ENCODE data around the gene C19orf81.

Gene C19orf81

DNA sequence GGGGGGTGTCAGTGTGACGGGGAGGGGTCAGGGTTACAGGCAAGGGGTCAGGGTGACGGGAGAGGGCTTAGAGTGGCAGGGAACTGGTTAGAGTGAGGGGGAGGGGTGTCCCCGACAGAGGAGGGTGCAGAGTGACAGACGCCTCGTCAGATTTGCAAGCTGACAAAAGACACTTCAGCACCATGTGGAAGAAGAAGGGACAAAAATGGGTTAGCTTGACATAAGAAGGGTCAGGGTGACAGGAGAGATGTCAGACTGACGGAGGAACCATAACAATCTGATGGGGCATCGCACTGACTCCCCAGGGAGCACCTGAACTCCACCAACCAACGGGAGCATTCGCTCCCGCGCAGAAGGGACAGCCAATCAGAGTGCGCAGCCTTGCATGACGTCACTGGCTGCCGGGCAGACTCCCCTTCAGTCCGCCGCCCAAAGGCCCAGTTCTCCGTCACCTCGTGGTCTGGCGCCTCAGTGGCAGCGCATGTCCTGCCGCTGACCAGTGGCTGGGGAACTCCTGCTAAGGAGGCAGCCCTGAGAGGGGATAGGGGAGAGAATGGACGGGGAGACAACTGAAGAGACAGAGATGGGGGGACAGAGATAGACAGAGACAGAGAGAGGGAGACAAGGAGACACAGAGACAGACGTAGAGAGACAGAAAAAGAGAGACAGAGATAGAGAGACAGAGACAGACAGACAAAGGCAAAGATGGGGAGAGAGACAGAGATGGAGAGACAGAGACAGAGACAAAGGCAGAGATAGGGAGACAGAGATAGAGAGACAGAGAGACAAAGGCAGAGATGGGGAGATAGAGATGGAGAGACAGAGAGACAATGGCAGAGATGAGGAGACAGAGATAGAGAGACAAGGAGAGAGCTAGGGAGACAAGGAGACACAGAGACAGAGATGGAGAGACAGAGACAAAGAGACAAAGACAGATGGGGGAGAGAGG lies 30.2 kb downstream of the C19orf81 start:
- DNase-seq (ENCODE audit: low read depth), result peak; percentile 46

DNA sequence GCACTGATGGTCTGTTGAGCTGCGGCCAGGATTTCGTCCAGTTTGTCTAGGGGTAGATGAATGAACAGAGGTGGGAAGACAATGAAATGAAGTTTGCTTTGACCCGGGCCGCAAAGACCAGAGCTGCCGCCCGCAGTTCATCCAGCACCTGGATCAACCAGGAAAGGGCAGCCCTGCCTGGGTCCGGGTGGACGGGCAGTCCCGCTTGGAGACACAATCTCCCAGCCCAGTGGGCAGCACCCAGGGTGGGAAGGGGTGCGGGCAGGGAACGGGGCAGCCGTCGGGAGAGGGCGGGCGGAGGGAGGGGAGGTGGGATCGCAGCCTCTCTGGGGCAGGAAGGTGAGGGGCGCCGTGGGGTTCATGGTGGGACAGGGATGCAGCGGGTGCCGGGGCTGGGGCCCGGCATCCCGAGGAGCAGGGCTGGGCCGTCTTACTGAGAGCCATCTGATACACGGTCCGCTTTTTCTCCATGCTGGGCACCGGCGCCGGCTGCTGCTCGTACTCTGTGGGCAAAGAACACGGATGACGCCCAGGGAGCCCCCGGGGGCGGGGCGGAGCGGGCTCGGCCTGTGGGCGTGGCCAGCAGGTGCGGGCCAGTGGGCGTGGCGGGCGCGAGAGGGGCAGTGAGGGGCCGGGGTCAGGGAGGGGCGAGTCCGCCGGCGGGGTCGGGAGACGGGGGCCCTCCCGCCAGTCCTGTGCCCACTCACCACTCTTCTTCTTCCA lies 37.2 kb downstream of the C19orf81 start:
- no peak for DNase-seq (ENCODE audit: low read depth)

DNA sequence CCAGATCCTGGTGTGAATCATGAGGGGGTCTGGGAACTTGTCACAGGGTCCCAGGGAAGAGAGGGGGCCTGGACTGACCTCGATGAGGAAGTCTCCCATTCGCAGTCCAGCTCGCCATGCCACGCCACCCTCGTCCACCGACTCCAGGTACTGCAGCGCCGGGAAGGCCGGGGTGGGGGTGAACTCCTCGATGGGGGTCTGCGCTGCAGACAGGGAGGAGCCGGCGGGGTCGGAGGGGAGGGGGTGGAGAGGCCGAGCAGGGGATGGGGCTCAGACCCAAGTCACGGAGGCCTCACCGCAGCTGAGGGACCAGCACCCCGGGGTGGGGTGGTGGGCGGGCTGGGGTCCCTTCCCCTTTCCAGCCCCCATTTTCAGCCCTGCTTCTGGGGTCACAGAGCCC lies 39.5 kb downstream of the C19orf81 start:
- no peak for DNase-seq (ENCODE audit: low read depth)

DNA sequence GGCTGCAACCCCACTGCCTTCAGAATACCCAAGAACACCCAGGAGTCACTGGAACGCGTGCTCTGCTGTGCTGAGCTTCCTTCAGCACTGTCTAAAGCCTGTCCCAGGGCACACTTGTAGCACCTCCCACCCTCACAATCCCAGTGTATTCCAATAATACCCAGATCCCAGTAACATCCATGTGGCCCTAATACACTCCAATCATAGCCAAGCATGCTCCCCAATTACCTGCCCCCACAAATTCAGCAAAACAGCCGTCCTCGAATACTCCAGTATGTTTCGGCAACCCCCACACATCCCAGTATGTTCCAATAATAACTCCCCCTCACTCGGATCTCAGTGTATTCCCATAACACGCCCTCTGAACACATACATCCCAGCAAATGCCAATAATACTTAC lies 41.2 kb downstream of the C19orf81 start:
- no peak for DNase-seq (ENCODE audit: low read depth)

DNA sequence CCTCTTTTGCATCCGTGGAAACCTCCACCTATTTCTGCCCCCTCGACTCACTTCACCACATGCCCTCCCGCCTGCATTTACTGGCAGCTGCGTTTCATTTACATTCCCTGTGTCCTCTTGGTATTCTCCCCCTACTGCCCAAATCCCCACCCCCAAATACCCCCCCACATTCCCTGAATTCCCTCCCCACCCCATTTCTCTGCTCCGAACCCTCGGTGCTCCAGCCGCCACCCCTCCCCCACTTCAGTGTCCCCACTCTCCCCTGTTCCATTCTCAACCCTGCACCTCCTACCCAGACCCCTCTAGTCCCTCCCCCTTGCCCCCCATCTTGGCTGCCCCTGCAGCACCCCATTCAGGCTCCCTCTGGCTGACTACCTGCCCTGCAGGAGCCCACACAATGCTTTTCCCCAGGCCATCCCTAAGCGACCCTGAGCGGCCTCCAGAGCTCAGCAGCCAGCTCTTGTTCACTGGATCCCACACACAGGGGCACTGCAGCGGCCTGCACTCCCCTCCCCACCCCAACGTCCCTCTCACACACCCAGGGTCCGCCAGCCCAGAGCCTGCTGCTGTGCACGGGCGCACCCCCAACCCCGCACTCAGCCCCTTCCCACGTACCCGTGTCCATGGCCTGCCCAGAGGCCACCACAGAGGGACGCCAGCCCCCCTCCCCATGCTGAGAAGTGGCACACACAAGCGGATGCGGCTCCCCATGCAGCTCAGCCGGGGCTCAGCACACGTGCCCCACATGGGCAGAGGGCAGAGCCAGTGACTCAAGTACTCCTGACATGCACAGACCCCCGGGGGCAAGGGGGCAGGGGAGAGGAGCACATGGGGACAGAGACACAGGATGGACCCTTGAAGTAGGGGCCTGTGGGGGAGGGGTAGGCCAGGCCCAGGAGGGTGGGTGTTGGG lies 44.1 kb downstream of the C19orf81 start:
- no peak for DNase-seq (ENCODE audit: low read depth)

DNA sequence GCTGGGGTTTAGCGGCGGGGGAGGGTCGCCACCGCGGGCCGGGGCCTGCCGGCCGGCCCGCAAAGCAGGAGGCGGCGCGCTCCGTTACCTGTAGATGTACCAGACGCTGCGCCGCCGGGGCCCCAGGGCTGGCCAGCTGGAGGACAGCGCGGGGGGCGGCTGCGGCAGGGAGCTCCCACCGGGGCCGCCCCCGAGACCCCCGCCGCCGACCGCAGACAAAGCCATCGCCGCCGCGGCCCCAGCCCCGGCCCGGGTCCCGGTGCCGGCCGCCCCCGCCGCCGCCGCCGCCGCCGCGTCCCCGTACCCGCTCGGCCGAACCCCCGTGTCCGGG lies 45.5 kb downstream of the C19orf81 start:
- no peak for DNase-seq (ENCODE audit: low read depth)

DNA sequence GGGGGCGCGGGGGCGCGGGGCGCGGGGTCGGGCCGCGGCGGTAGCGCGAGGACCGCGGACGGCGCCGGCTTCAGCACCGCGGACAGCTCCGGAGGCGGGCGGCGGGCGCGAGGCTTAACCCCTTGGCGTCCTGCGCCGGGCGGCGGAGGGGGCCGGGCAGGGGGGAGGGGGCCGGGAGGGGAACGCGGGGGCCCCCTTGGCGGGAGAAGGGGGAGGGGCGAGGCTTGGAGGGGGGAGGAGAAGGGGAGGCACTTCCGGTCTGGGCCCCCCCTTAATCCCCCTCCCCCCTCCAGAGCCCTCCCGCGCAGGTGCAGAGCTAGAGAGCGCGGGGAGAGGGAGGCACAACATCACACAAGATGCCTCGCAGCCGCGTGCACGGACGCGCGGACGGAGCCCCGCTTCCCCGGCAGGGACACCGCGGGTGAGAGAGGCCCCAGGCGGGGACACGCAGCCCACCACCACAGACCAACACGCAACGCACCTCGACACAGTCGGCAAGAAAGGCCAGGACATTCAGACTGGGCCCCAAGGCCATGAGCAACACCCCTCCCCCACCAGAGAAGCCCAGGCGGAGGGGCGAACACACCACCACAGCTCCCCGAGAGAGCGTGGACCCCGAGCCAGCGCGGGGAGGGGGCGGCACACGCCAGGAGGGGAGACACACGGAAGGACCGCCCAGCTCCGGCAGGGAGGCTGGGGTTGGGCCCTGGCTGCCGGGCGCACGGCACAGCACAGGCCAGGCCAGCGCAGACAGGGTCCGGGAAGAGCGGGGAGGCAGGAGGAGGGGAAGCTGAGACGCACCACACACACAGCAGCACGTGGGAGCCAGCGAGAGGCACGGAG lies 46.2 kb downstream of the C19orf81 start:
- no peak for DNase-seq (ENCODE audit: low read depth)

DNA sequence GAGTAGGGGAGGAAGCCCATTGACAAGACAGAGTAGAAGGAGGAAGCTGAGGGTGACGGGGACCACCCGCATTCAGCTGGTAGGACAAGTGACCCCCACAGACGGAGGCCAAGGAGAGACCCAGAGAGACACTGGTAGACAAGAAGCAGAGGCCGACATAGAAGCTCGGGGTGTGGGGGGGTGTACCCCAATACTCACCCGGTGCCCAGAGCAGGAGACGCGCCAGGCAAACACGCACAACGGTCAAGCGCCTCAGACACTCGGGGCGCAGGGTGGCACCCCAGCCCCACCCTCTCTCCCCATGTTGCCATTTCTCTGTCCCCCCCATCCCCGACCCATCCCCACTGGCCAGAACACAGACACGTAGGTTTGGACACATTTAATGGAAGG lies 46.8 kb downstream of the C19orf81 start:
- no peak for DNase-seq (ENCODE audit: low read depth)

DNA sequence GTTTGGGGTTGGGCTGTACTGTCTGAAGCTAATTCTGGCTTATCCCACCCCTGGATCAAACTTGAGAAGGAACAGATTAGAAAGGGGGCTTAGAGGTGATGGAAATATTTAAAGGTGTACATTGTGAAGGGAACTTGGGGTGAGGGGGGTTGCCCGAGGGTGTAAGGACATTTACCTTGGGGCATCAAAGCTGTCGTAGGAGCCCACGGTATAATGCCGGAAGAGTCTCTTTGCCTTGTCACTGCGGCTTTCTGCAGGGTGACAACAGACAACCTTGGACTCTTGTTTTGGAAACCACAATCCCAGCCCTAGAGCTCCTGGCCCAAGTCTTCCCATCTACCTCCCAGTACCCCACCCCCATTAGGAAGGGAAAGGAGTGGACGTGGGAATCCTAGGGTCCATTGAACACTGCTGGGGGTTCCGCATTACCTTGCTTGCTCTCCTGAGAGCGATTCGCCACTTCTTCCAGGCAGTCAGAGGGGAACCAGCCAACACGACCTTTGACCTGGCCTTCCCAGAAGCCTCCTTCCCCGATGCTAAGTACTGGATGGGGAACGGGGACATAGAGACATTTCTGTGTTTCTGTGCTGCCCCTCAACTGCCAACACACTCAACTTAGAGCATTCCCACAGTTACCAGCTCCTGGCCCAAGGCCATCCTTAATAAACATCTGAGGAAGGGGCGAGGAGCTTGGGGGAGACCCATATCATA lies 48.3 kb downstream of the C19orf81 start:
- no peak for DNase-seq (ENCODE audit: low read depth)

DNA sequence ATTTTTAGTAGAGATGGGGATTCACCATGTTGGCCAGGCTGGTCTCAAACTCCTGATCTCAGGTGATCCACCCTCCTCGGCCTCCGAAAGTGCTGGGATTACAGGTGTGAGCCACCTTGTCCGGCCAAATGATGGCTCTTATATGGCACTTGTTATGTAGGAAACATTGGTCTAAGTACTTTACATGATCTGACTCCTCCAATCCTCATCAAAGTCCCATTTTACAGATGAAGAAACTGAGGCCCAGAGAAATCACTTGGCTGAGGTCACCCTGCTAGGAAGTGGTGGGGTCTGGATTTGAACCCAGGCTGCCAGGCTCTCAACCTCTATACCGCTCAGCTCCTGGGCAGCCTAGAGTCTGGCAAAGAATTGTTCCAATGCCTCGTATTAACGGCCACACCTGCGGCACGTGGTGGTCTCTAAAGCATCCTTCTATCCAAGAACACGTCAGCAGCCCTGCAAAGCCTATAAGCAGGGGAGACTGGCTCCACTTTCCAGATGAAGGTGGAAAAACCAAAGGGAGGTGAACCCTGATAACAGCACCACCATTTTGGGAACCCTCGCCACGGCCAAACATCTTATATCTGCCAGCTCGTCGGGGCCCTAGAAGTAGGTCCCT lies 52.2 kb downstream of the C19orf81 start:
- no peak for DNase-seq (ENCODE audit: low read depth)

DNA sequence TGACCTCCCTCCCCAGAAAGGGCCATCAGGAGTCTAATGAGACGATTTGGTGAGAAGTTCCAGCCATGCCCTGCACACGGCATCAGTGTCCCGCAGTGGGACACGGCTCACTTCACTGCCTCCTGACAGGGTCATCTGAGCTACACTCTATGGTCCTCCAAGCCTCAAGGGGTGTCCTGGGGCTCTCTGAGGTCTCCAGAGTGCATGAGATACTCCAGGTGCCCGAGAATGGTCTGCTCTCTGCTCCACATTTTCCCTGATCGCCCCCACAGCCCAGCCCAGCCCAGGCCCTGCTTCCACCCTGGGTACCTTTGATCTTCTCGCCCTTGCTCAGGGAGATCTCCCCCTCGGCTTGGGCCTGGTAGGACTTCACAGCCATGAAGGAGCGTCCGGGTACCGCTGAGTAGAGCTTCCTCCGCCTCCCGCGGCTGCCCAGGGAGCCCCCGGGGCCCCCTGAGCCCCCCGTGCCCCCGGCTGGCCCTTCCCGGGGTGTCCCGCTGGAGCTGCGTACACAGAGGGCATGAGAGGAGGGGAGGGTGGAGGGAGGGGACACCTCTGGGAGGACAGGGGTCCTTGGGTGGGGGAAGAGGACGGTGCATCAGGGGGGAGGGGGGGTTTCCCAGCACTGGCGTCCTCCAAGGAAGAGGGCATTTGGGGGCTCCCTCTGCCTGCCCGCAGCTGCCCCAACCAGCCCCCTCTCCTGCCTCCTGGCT lies 53.1 kb downstream of the C19orf81 start:
- DNase-seq (ENCODE audit: low read depth), result no peak

DNA sequence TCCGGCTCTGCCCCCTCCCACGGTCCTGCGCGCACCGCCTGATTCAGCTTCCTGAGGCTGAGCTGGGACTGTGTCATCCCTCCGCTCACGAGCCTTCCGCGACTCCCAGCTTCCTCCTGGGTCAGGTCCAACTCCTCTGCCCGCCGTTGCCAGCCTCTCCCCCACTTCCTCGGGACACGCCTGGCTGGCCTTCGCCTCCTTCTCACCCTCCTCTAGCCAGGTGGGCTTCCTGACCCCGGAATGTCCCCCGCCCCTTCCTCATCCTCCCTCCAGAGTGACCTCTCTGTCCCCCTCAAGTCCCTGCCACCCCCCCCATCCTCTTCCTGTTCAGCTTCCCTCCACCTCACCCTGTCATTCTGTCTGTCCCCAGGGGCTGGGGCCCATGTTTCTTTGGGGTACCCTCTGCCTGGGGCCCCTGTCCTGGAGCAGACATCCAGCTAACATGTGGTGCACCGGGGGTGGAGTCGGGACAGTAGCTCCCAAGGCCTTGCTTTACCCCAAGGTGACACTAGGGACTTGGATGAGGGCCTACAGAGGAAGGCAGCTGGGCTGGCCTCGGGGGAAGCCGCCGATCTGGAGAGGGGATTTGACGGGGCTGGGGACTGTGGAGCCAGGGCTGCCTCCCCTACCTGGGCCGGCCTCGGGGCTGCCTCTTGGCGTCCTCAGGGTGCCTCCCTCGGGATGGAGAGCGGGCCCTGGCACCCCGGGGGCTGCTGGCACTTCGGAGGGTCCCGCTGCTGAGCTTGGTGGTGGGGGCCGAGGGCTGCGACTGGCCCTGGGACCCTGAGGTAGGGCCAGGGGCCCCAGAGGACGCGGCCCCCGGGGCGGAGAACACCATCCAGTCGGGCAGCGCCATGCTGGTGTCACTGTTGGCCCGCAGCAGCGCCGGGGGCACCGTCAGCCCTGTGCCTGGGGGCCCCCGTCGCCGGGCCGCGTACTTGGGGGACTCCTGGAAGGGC lies 53.9 kb downstream of the C19orf81 start:
- no peak for DNase-seq (ENCODE audit: low read depth)

DNA sequence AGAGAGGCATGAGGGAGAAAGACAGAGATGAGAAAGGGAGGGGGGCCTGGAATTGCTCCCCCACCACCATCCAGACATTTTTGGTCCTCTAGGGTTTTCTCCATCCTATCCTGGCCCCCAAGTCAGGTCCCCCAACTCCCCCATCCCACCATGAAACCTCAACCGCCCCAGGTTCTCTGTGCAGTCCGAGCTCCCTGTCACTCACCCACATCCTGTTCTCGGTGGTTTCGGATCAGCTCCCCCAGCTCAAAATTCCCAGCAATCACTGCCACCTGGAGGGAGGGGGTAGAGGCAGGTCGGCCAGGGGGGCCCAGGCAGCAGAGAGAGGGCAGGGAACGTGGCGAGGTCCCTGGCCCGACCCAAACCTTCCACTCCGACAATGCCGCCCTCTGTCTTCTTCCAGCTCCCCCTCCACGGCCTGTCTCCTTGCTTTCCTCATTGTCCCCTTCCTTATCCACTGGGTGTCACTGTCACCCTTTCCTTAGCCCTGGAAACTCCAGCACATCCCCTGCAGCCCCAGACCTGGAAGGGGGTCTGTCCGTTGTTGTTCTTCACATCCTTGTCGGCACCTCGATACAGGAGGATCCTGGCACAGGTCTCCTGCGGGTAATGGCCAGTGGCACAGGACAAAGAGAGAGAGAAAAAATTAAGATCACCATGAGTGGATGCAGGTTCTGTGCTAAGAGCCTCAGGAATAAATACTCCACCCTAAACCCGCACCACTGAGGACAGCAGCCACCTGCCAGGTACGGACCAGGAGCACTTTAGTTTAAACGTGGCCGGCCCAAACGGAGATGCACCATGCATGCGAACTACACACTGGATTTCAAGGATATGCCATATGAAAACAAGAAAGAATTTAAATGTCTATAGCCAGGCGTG lies 54.9 kb downstream of the C19orf81 start:
- no peak for DNase-seq (ENCODE audit: low read depth)

DNA sequence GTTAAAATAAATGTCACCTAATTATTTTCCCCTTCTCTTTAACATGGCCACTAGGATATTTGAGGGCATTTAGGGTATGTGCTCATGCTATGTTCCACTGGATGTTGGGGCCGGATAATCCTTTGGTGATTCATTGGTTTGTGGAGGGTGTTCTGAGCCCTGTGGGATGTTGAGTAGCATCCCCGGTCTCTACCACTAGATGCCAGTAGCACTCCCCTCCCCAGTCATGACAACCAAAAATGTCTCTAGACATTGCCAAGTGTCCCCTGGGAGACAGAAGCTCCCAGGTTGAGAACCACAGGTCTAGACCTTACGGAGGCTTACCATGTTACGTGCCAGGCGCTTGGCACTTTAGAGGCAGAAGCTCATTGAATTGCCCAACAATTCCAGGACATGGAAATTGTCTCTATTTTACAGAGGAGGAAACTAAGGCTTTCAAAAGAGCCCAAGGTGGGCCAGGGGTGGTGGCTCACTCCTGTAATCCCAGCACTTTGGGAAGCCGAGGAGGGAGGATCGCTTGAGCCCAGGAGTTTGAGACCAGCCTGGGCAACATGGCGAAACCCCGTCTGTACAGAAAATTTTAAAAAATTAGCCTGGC lies 56.3 kb downstream of the C19orf81 start:
- DNase-seq (ENCODE audit: low read depth), result no peak

DNA sequence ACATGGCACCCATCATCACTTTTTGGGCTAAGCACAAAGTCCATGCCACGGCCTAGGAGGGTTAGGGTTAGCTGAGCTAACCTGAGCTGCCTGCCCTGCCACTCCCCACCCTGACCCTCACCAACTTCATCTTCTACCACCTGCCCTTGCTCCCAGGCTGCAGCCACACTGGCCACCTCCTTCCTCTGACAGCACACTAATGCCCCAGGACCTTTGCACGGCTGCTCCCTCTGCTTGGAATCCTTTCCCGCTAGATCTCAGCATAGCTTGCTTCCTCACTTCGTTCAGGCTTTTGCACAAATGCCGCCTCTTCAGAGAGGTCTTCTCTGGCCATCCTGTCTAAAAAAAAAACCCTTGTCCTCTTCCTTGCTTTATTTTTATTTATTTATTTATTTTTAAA lies 57.1 kb downstream of the C19orf81 start:
- DNase-seq (ENCODE audit: low read depth), result no peak

DNA sequence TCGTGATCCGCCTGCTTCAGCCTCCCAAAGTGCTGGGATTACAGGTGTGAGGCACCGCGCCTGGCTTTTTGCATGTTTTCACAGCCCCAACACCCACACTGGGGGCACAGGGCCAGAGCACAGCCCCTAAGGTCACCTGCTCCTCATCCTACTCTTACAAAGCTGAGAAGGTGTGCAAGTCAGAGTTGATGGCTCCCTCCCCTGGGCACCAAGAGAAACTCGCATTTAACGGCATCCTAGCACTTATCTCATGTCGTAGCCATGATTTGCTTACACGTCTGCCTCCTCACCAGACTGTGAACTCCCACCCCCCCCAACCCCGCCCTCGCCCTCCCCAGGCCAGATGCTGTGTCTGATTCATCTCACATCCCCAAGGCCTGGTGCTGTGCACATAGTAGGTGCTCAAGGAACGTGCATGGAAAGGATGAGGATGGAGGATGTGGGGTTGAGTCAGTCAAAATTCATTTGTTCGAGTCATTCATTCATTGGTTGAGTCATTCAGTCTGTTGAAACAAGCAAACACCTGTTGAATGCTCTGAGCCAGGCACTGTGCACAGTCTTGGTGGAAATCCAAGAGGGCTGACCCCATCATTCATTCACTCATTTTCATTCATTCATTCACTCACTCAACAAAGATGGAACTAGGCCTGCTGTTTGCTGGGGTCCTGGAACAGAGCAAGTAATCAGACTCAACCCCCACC lies 59.1 kb downstream of the C19orf81 start:
- no peak for DNase-seq (ENCODE audit: low read depth)
